ENCODE measurements around the gene PPARA.
"Not testable (repeated sequence)": the region's sequence is repeated elsewhere in the genome, so short reads cannot be mapped to it uniquely, and the experiment has no call there.

PPARA gene

DNA sequence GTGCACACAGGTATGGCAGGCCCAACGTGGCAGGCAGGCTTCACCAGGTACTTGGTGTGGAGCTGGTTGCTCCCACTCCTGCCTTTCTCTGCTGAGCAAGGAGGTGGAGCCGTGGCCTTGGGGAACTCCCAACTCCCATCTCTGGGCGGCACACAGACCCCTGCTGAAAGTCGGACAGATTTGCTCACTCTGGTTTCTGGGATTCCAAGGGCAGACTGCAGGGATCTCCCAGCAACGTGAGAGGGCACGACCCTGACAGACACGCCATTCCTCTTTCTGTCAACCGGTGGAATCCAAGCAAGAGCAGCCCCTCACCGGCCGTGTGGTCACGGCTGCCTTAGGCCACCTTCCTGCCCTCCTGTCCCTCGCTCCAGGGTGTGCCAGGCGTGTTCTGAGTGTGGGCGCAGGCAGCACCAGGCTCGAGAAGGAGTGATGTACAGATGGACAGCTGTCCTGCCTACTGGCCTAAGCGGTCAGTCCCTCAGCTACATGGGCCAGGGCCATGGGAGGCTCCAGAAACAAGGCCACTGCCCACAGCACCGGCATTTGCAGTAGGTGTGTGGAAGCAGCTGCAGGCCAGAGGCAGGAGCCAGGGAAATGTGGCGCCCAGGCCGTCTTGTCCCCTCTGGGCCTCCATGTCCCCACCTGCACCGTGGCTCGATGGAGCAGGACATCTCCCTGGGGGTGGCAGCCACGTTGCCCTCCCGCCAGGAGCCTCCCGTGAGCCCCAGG lies 13.7 kb upstream of the PPARA start:
- Mint-ChIP-seq H3K4me3 (no peak overlapping the region), H3K27me3 (no peaks in the 10 kb centered on the region), H3K4me1 (ENCODE audit: low read depth in 2 of 2) (peaks cover 2% of the 10 kb centered on the region in 2 donors), H3K27ac (peak overlapping the region in 1 of 2 donors; percentile 77), H3K9me3 (no peaks in the 10 kb centered on the region), H3K36me3 (ENCODE audit: insufficient read depth) (no peaks in the 10 kb centered on the region)
- no peak for ATAC-seq (replicated peaks)
- no peak for DNase-seq

DNA sequence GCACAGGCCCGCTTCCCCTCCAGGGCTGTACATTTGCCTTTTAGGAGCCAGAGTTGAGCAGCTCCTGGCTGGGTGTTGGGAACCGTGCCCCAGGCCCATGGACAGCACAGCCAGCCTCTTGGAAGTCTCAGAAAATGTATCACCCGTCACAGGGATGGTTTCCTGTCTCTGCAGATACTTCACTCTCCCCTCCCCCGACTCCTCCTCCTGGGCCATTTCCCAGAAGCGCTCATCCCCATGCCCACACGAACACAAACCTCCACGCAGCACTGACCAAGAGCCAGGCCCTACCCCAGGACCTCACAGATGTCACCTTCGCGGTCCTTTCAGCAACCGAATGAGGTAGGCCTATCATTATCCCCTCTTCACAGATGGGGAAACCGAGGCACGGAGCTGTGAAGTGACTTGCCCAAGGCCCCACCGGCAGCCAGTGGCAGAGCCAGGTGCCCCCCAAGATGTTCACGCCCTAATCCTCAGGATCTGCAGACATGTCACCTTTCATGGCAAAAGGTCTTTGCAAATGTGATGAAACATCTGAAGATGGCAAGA lies 13.0 kb upstream of the PPARA start:
- DNase-seq (no peak), ATAC-seq (replicated peaks) (no peak)
- H3K4me3 Mint-ChIP-seq, result no peak overlapping the region
- peaks cover 3 to 4% of the 10 kb centered on the region in 2 donors for H3K4me1 Mint-ChIP-seq (ENCODE audit: low read depth in 2 of 2)
- no peaks in the 10 kb centered on the region for H3K27me3 Mint-ChIP-seq
- H3K9me3 Mint-ChIP-seq, result no peaks in the 10 kb centered on the region
- no peaks in the 10 kb centered on the region for H3K36me3 Mint-ChIP-seq (ENCODE audit: insufficient read depth)
- peak overlapping the region in 1 of 2 donors; percentile 77 for H3K27ac Mint-ChIP-seq

DNA sequence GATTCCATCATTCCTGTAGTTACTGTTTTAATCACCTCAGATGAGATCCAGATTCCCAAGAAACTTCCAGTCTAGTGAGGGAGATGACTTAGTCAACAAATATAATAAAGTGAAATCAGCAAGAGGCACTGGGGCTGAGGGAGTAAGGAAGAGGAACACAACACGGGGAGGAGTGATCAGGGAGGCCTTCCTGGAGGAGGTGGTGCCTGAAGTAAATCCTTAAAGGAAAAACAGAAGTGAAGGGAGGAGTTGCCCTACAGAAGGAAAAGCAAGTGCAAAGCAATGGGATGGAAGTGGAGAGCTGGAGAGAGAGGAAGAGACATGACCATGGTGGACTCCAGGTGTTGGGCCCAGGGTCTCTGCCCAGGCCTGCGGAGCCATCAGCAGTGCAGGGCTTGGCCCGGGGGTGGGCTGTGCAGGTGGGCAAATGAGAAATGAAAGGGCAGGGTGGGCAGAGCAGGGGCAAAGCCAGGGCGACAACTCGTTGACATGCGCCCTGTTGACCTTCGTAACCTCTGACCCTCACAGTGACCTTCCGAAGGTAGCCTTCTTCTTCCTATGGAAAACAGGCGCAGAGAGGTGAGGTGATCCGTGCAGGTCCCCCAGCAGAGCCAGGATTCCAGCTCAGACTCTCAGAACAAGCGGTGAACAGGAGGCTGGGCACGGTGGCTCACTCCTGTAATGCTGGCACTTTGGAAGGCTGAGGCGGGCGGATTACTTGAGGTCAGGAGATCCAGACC lies 12.1 kb upstream of the PPARA start:
- Mint-ChIP-seq H3K36me3 (ENCODE audit: insufficient read depth) (no peaks in the 10 kb centered on the region), H3K4me3 (no peak overlapping the region), H3K27me3 (no peaks in the 10 kb centered on the region), H3K4me1 (ENCODE audit: low read depth in 2 of 2) (peaks cover 3 to 4% of the 10 kb centered on the region in 2 donors), H3K9me3 (no peaks in the 10 kb centered on the region), H3K27ac (peak overlapping the region in 1 of 2 donors; percentile 47)
- no peak for DNase-seq
- ATAC-seq (replicated peaks), result no peak

DNA sequence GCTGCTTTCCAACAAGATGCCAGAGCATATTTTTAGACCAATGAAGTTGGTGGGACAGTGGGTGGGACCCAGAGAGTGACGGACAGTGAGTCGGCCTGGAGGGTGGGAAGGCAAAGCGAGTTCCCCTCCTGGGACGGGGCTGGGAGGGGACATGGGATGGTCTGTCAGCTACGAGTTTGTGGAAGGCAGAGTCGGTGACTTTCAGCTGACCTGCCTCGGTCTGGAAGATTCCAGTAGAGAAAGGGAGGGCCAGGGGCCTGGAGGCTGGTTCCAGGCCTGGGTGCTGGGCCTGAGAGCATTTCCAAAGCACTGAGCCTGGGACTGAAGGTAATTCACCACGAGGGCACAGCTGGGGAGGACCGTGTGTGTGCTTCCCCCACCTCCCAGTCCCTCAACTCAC lies 10.9 kb upstream of the PPARA start:
- H3K27me3 Mint-ChIP-seq; ATAC-seq (replicated peaks); DNase-seq; H3K27ac Mint-ChIP-seq; H3K4me3 Mint-ChIP-seq; H3K9me3 Mint-ChIP-seq; H3K4me1 Mint-ChIP-seq (ENCODE audit: low read depth in 2 of 2); H3K36me3 Mint-ChIP-seq (ENCODE audit: insufficient read depth): not testable (repeated sequence)

DNA sequence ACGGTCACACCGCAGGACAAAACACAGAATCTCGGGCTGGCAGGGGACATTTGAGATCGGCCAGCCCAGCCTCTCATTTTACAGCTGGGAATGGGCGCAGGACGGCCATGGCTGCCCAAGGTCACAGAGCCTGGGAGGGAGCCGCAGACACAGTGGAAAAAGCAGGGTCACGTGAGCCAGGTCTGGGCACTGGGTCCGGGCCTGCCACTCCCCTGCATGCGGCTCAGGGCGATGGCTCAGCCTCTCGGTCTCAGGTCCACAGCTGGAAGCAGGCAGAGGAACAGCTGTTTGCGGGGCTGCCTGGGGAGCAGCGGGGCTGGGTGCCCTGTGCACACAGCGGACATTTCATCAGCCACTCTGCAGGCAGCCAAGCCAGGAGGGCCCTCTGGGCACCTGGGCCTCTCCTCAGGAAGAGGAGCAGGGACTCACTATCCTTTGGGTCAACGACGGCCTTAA lies 10.4 kb upstream of the PPARA start:
- no peak for ATAC-seq (replicated peaks)
- Mint-ChIP-seq H3K9me3 (no peaks in the 10 kb centered on the region), H3K4me1 (ENCODE audit: low read depth in 2 of 2) (peaks cover 3 to 4% of the 10 kb centered on the region in 2 donors), H3K36me3 (ENCODE audit: insufficient read depth) (no peaks in the 10 kb centered on the region), H3K27me3 (no peaks in the 10 kb centered on the region), H3K4me3 (no peak overlapping the region), H3K27ac (no peak overlapping the region)
- DNase-seq, result no peak

DNA sequence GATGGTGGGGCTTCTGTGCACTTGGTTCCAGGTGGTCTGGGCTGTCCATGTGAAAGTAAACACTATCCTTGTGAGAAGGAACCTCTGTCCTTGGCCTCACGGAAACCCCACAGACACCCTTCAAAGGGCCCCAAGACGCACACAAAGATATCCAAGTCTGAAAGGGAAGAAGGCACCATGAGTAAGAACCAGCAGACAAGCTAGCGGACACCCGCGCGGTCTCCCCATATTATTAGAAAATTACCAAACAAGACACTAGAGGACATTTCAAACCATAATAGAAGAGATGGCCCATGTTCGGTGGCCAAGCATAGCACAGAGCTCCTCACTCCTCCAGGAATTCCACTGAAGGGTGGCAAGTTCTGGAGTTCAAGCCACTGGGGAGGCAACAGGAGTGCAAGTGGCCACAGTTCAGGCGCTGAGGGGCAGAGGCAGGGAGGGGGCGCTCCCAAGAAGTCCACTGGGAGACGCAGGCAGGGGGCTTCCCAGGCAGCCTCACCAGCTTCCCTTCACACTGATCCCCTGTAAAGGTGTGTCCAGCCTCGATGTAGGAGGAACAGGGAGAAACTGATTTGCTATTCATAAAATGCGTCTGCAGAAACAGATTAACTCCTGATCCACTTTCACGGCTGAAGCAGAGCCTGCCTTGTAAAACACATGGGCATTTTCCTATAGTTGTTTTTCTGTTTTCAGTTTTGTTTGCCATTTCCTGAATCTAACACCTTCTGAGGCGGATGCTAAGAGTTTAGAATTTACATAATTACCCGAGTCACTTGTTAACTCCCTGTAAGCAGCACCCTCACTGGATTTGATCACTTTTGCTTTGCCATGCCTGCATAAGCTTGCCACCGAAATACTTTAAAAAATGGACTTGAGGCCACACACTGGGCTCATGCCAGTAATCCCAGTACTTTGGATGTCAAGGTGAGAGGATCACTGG lies 9.1 kb upstream of the PPARA start:
- H3K9me3 Mint-ChIP-seq, result no peaks in the 10 kb centered on the region
- no peaks in the 10 kb centered on the region for H3K27me3 Mint-ChIP-seq
- ATAC-seq (replicated peaks) (peak; percentile 41), DNase-seq (no peak)
- no peaks in the 10 kb centered on the region for H3K36me3 Mint-ChIP-seq (ENCODE audit: insufficient read depth)
- peak overlapping the region in 1 of 2 donors; percentile 5 for H3K27ac Mint-ChIP-seq
- H3K4me3 Mint-ChIP-seq, result peak overlapping the region in 1 of 2 donors; percentile 31
- H3K4me1 Mint-ChIP-seq (ENCODE audit: low read depth in 2 of 2), result peaks cover 3 to 4% of the 10 kb centered on the region in 2 donors

DNA sequence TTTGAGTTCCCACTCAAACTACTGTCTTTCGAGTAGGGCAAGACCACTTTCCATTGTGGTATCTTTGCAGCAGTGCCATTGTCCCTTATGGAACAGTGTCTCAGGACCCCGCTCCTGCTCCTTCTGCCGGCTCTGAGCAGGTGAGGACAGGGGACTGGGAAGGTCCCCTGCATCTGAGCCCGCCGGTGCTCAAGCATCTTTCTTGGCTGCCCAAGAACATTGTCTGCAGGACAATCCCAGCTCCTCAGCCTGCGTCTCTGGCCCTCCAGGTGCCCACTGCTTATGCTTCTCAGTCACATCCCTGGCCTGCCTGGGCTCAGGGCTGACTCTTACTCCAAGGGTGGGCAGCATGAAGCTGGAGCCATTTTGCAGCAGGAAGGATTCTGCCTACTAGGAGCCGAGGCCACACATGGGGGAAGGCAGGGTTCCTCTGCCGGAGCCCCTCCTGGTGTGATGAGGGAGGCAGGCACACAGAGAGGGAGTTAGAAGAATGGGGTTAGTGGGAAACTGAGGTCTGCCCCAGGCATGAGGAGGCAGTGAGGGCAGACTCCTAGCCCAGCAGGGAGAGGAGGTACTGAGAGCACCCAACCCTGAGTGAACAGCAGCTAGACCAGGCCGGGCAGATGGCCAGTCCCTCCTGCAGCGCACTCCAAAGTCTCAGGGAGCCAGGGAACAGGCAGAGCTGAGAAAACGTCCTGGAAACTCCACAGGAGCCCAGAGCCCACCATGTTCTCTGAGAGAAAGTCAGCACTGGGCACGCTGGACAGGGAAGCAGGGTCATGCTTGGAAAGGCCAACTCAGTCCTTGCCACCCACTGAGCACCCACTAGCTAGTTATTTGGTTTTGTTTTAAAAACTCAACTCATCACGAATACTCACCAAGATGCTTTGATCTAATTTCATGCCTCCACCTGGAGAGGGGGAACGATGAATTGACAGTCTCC lies 7.5 kb upstream of the PPARA start:
- H3K27ac Mint-ChIP-seq, result peak overlapping the region; percentile 25 to 30
- DNase-seq (no peak), ATAC-seq (replicated peaks) (no peak)
- H3K36me3 Mint-ChIP-seq (ENCODE audit: insufficient read depth), result no peaks in the 10 kb centered on the region
- no peaks in the 10 kb centered on the region for H3K27me3 Mint-ChIP-seq
- no peaks in the 10 kb centered on the region for H3K9me3 Mint-ChIP-seq
- peaks cover 3 to 4% of the 10 kb centered on the region in 2 donors for H3K4me1 Mint-ChIP-seq (ENCODE audit: low read depth in 2 of 2)
- H3K4me3 Mint-ChIP-seq, result no peak overlapping the region

DNA sequence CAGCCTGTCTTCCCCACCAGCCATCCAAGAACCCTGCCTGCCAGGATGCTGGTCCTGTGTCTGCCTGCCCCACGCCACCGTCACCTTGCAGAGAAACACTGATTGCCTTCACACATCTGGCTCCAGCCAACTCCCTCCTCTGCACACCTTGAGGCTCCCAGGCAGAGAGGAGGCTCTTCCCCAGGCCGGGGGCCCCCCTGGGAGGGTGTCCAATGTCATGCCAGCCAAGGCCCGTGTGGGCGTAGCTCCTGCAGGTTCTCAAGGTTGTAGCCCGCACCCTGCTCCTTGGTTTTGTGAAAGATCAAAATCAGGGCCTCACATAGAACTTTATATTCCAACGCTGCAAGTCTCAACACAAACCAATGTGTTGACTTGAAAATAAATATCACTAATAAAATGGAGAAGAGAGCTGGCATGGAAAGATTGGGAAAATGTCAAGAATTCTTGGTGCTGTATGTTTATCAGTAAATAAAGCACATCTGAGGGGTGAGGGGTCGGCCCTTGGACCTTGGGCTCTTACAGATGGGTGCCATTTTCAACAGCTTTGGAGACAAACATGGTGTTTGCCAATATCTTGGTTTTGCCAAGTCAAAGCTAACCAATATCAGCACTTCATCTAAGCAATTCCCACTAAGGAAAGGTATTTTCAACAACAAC lies 6.7 kb upstream of the PPARA start:
- Mint-ChIP-seq H3K9me3 (no peaks in the 10 kb centered on the region), H3K36me3 (ENCODE audit: insufficient read depth) (peaks cover under 1% of the 10 kb centered on the region), H3K27ac (peak overlapping the region in 1 of 2 donors; percentile 30), H3K4me3 (no peak overlapping the region), H3K4me1 (ENCODE audit: low read depth in 2 of 2) (peaks cover 3 to 4% of the 10 kb centered on the region in 2 donors), H3K27me3 (no peaks in the 10 kb centered on the region)
- no peak for DNase-seq
- ATAC-seq (replicated peaks), result no peak

DNA sequence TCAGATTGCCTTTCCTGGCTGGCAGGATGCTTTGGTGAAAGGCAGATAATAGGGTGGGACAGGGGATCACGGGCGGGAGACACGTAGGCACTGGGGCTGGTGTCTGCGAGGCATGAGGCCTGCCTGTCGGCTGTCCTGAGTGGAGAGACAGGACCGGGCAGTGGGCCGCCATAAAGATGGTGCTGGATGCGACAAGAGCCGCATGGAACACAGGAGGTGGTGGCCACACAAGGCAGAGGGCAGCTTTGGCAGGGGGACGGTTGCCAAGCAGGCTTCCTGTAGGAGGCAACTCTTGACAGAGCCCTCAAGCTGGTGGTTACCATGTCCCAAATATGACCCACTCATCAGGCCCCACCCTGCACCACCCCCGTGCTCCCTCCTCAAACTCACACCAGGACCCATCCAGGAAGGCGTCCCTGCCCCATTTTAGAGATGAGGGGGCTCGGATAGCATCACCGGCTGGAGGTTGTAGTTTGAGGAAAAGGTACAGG lies 4.9 kb upstream of the PPARA start:
- Mint-ChIP-seq H3K27me3 (no peaks in the 10 kb centered on the region), H3K36me3 (ENCODE audit: insufficient read depth) (peaks cover 9% of the 10 kb centered on the region), H3K9me3 (no peaks in the 10 kb centered on the region), H3K27ac (no peak overlapping the region), H3K4me1 (ENCODE audit: low read depth in 2 of 2) (peaks cover 11% of the 10 kb centered on the region in 2 donors), H3K4me3 (no peak overlapping the region)
- DNase-seq (no peak), ATAC-seq (replicated peaks) (no peak)

DNA sequence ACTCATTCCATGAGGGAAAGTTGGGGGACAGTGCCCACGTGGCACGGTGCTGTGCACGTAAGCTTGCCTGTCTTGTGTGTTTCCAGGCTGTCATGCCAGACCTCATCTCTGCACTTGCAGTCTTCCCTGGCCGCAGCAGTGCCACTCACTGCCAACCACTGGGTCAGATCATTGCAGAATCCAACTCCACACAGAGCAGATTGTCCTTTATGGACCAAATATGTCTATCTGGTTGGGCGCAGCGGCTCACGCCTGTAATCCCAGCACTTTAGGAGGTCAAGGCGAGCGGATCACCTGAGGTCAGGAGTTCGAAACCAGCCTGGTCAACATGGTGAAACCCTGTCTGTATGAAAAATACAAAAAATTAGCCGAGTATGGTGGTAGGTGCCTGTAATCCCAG lies 4.4 kb upstream of the PPARA start:
- DNase-seq (no peak), ATAC-seq (replicated peaks) (no peak)
- no peaks in the 10 kb centered on the region for H3K9me3 Mint-ChIP-seq
- peaks cover 9% of the 10 kb centered on the region for H3K36me3 Mint-ChIP-seq (ENCODE audit: insufficient read depth)
- H3K27me3 Mint-ChIP-seq, result no peaks in the 10 kb centered on the region
- peaks cover 11% of the 10 kb centered on the region in 2 donors for H3K4me1 Mint-ChIP-seq (ENCODE audit: low read depth in 2 of 2)
- H3K4me3 Mint-ChIP-seq, result no peak overlapping the region
- H3K27ac Mint-ChIP-seq, result no peak overlapping the region

DNA sequence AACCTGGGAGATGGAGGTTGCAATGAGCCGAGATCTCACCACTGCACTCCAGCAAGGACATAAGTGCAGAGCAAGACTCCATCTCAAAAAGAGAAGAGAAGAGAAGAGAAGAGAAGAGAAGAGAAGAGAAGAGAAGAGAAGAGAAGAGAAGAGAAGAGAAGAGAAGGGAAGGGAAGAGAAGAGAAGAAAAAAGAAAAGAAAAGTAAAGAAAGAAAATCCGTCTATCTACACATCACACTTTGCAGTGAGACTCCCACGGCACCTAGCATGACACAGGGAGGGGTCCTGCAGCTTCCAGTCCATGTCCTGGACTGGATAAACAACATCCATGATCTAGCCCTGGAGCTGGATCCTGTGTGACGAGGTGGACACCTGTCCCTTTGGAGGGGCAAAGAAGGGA lies 4.0 kb upstream of the PPARA start:
- Mint-ChIP-seq H3K9me3 (no peaks in the 10 kb centered on the region), H3K27me3 (no peaks in the 10 kb centered on the region), H3K4me1 (ENCODE audit: low read depth in 2 of 2) (peaks cover 11% of the 10 kb centered on the region in 2 donors), H3K36me3 (ENCODE audit: insufficient read depth) (peaks cover 9% of the 10 kb centered on the region), H3K4me3 (no peak overlapping the region), H3K27ac (no peak overlapping the region)
- no peak for ATAC-seq (replicated peaks)
- DNase-seq, result no peak

DNA sequence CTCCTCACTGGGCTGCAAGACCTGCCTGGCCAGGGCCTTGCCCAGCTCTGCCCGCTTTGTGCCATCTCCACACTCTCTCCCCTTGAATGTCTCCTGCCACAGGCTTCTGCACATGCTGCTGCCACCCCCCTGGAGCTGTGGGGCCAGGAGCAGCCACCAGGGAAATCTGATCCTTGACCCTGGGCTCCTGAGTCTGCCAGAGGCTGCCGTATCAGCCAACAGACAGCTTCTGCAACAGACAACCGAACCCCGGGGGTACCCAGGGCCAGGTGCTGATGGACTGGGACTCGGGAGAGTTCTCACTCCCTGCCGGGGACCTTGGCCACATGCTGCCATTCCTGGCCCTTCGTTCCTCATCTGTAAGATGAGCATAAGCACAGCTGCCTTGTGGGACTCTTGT lies 3.3 kb upstream of the PPARA start:
- Mint-ChIP-seq H3K36me3 (ENCODE audit: insufficient read depth) (peaks cover 9% of the 10 kb centered on the region), H3K4me1 (ENCODE audit: low read depth in 2 of 2) (peaks cover 8 to 13% of the 10 kb centered on the region in 2 donors), H3K4me3 (no peak overlapping the region), H3K27me3 (no peaks in the 10 kb centered on the region), H3K27ac (no peak overlapping the region), H3K9me3 (no peaks in the 10 kb centered on the region)
- ATAC-seq (replicated peaks), result no peak
- no peak for DNase-seq
